ENCODE measurements around the gene TUNAR.

DNA sequence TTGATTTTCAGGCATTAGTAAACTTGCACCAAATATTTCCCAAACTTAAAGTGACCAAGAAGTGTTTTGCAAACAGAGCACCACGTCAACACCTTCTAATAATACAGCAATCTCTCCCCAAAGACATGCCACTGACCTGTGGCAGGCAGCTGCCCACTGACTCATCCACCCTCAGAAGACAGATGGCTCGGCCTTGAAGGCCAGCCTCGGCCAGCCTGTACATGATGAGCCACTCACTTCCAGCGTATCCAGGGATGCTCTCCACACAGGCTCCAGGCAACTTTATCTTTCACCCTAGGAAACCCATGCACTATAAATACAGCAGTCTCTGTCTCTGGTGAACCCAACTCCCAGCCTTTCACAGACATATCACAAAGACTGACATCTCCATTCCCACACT, 62.7 kb downstream of the TUNAR start:
- no peak for TF ChIP-seq POLR2A (IDR thresholded peaks at IDR 0.05)
- TF ChIP-seq CTCF (IDR thresholded peaks at IDR 0.05) = no peak
